ENCODE data around the gene DHRS2. TPM values are rescaled to one million over a fixed set of nuclear protein-coding genes. Genes with fewer than 3 reads are reported as not detected.

Gene DHRS2
- total RNA-seq: 82.9 and 146 TPM in 2 replicates

GRCh38 chr14:23636317-23637211, at the start of gene DHRS2:
TSS of gene DHRS2 (plus strand) at chr14:23636364. CDS start at chr14:23638865, 2,501 bp downstream.

Other genes starting within 250 kb of the DHRS2 start
- not detected in 2 replicates for gene MYH6, start 228.1 kb upstream of the DHRS2 start, total RNA-seq
- gene MYH7, start 200.7 kb upstream of the DHRS2 start, total RNA-seq: not detected in 2 replicates
- gene NGDN, start 166.7 kb upstream of the DHRS2 start, total RNA-seq: 35.2 and 36.5 TPM in 2 replicates
- 0.39 TPM in 1 of 2 replicates, not detected in the other for gene ZFHX2, start 84.6 kb upstream of the DHRS2 start, total RNA-seq
- 8.7 and 15.3 TPM in 2 replicates for gene THTPA, start 80.1 kb upstream of the DHRS2 start, total RNA-seq
- 107 and 122 TPM in 2 replicates for gene AP1G2, start 68.6 kb upstream of the DHRS2 start, total RNA-seq
- gene JPH4, start 57.6 kb upstream of the DHRS2 start, total RNA-seq: under 0.01 and 0.22 TPM in 2 replicates

Data from placental epithelial cell (primary cell).